Mucosa of descending colon (tissue), 3 donors: ENCODE measurements around the gene SPATA3. TPM values are rescaled to one million over a fixed set of nuclear protein-coding genes. Genes with fewer than 3 reads are reported as not detected.

Source experiments
- ATAC-seq: fragments of 200-7000 bp; cut with Tn5 transposase; one replicate; pipeline ENCODE4 v1.9.1; 2020; ENCODE audit warnings: mild to moderate bottlenecking, moderate library complexity
- DNase-seq, 3 donors: peaks; one replicate each; pipeline ENCODE4 v3.0.0-alpha.2; 2020
- H3K36me3 ChIP-seq: fragments of 200-600 bp; one replicate; pipeline ENCODE4 v1.8.0; 2021; ENCODE audit warnings: low read depth, mild to moderate bottlenecking
- H3K4me1 ChIP-seq: fragments of 200-600 bp; one replicate; pipeline ENCODE4 v1.8.0; 2021; ENCODE audit warnings: low read depth, mild to moderate bottlenecking
- H3K4me3 ChIP-seq: fragments of 200-600 bp; one replicate; pipeline ENCODE4 v1.8.0; 2021; ENCODE audit warnings: mild to moderate bottlenecking
- H3K9me3 ChIP-seq: fragments of 200-600 bp; one replicate; pipeline ENCODE4 v1.8.0; 2021; ENCODE audit warnings: mild to moderate bottlenecking
- CTCF ChIP-seq: fragments of 200-600 bp; IDR thresholded peaks from one replicate; pipeline ENCODE4 v1.8.0; 2022; ENCODE audit warnings: antibody characterized with exemption, mild to moderate bottlenecking
- intact Hi-C, 2 donors: fragments of 100-400 bp; cut with DNase I in 1 of 2; cut with micrococcal nuclease in 1 of 2; formaldehyde crosslinking; loops; one replicate each; pipeline versions ENCODE4 v1.11.0 to v1.11.1; 2022; cut with DNase I, micrococcal nuclease
- total RNA-seq, 3 donors: library from RNA; stranded (reverse); fragmentation: NEBNext Ultra II Directional in 2 of 3; extraction: Animal tissue kit (Norgen Biotek cat#: 25700) in 2 of 3; gene quantifications; one replicate each; pipeline versions ENCODE4 v1.2.1 to v1.2.4, GENCODE V29; 2021 to 2023
- donor health status: DM: no; HTN: no; CAD: no; lungs with moderate emphysema.
- donor health status: DM: no; HTN: no; CAD: no.
- donor health status: DM: no; HTN: yes; CAD: no.

Gene SPATA3
- total RNA-seq, 3 donors from 2014 or later: not detected

- H3K4me1 ChIP-seq: peaks cover 26% of the 10 kb centered on the region
- ATAC-seq (no peak), DNase-seq (peak in 1 of 3 donors; percentile 27)
- no peaks in the 10 kb centered on the region for H3K9me3 ChIP-seq
- intact Hi-C loops: no loop called here
- no peak for TF ChIP-seq CTCF
- H3K36me3 ChIP-seq: no peaks in the 10 kb centered on the region
- H3K4me3 ChIP-seq: no peak overlapping the region
Measured at GRCh38 chr2:231046916-231047273, 51.0 kb downstream of the SPATA3 start.

- DNase-seq (peak in 1 of 3 donors; percentile 38), ATAC-seq (no peak)
Measured at GRCh38 chr2:231047274-231047922, 51.5 kb downstream of the SPATA3 start.

GRCh38 chr2:231047923-231048915, 52.3 kb downstream of the SPATA3 start:
- TF ChIP-seq CTCF: no peak
- DNase-seq: peak in 1 of 3 donors; percentile 32
- peaks cover 29% of the 10 kb centered on the region for H3K4me1 ChIP-seq
- no peak overlapping the region for H3K4me3 ChIP-seq
- ATAC-seq: no peak
- intact Hi-C loops: no loop called here
- no peaks in the 10 kb centered on the region for H3K9me3 ChIP-seq
- no peaks in the 10 kb centered on the region for H3K36me3 ChIP-seq

More at GRCh38 chr2:231047274-231047922, 51.5 kb downstream of the SPATA3 start:
- no peaks in the 10 kb centered on the region for H3K9me3 ChIP-seq
- no peaks in the 10 kb centered on the region for H3K36me3 ChIP-seq
- H3K4me1 ChIP-seq: peaks cover 29% of the 10 kb centered on the region
- TF ChIP-seq CTCF: no peak
- H3K4me3 ChIP-seq: no peak overlapping the region
- intact Hi-C loops: no loop called here

- Histone ChIP-seq H3K36me3 (no peaks in the 10 kb centered on the region), H3K9me3 (no peaks in the 10 kb centered on the region), H3K4me1 (peaks cover 29% of the 10 kb centered on the region), H3K4me3 (no peak overlapping the region)
- ATAC-seq (no peak), DNase-seq (peak in 1 of 3 donors; percentile 38)
- intact Hi-C loops: no loop called here
- no peak for TF ChIP-seq CTCF
Measured at GRCh38 chr2:231049286-231050017, 53.5 kb downstream of the SPATA3 start.

- DNase-seq (peak; percentile 84 to 87 (median 84)), ATAC-seq (peak; percentile 88)
Measured at GRCh38 chr2:231050018-231050901, 54.3 kb downstream of the SPATA3 start.

More at GRCh38 chr2:231050018-231050901, 54.3 kb downstream of the SPATA3 start:
- intact Hi-C loops: no loop called here
- Histone ChIP-seq H3K4me3 (no peak overlapping the region), H3K36me3 (no peaks in the 10 kb centered on the region), H3K9me3 (no peaks in the 10 kb centered on the region), H3K4me1 (peaks cover 29% of the 10 kb centered on the region)
- no peak for TF ChIP-seq CTCF
